ENCODE measurements around the gene PTPRU.

PTPRU gene

DNA sequence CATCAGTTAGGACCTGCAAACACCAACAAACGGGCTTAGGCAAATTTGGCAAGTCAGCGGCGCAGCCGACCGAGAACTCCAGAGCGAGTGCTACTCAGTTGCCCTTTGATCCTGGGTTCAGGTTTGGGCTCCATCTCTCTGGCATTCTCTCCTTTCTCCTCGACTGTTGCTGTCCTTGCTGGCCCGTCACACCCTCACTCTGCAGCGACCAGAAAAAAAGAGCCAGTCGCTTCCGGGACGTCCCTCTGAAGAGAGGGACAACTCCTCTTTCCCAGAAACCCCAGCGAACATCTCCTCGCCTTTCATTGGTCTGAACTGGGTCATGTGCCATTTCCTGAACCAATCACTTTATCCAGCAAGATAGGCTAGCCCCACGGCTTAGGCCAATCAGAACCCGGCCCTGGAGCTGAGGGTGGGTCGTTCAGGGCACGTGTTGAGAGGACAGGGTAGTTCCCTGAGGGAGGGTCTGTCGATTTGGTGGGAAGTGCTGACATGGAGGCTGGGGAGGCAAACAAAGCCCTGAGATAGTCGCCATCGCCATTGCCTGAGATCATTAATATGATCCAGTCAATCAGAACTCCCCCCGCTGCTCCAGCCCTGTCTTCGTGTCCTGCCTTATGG, 113.7 kb downstream of the PTPRU start:
- no peak overlapping the region for H3K9ac ChIP-seq (ENCODE audit: low read length)
- H3K36me3 ChIP-seq (ENCODE audit: control insufficient read depth, low read depth, low read length) = no peaks in the 10 kb centered on the region
- no peaks in the 10 kb centered on the region for H3K9me3 ChIP-seq (ENCODE audit: control insufficient read depth, low read depth, low read length)
- H3K27ac ChIP-seq (ENCODE audit: low read length) = no peak overlapping the region
- H3K4me3 ChIP-seq (ENCODE audit: low read length) = no peak overlapping the region
- H3K4me1 ChIP-seq (ENCODE audit: control insufficient read depth, low read depth, low read length) = no peaks in the 10 kb centered on the region
- H3K27me3 ChIP-seq (ENCODE audit: control insufficient read depth, insufficient read depth, low read length) = no peaks in the 10 kb centered on the region

GRCh38 chr1:29352719-29353420, 116.5 kb downstream of the PTPRU start:
- Histone ChIP-seq H3K9me3 (ENCODE audit: control insufficient read depth, low read depth, low read length) (no peaks in the 10 kb centered on the region), H3K36me3 (ENCODE audit: control insufficient read depth, low read depth, low read length) (no peaks in the 10 kb centered on the region), H3K9ac (ENCODE audit: low read length) (no peak overlapping the region), H3K4me1 (ENCODE audit: control insufficient read depth, low read depth, low read length) (no peaks in the 10 kb centered on the region), H3K27ac (ENCODE audit: low read length) (no peak overlapping the region), H3K4me3 (ENCODE audit: low read length) (no peak overlapping the region), H3K27me3 (ENCODE audit: control insufficient read depth, insufficient read depth, low read length) (no peaks in the 10 kb centered on the region)

- no peak overlapping the region for H3K4me3 ChIP-seq (ENCODE audit: low read length)
- no peaks in the 10 kb centered on the region for H3K4me1 ChIP-seq (ENCODE audit: control insufficient read depth, low read depth, low read length)
- H3K36me3 ChIP-seq (ENCODE audit: control insufficient read depth, low read depth, low read length) = no peaks in the 10 kb centered on the region
- no peak overlapping the region for H3K27ac ChIP-seq (ENCODE audit: low read length)
- H3K27me3 ChIP-seq (ENCODE audit: control insufficient read depth, insufficient read depth, low read length) = no peaks in the 10 kb centered on the region
- no peak overlapping the region for H3K9ac ChIP-seq (ENCODE audit: low read length)
- H3K9me3 ChIP-seq (ENCODE audit: control insufficient read depth, low read depth, low read length) = no peaks in the 10 kb centered on the region
These were observed 118.3 kb downstream of the PTPRU start for GRCh38 chr1:29354511-29355098.

DNA sequence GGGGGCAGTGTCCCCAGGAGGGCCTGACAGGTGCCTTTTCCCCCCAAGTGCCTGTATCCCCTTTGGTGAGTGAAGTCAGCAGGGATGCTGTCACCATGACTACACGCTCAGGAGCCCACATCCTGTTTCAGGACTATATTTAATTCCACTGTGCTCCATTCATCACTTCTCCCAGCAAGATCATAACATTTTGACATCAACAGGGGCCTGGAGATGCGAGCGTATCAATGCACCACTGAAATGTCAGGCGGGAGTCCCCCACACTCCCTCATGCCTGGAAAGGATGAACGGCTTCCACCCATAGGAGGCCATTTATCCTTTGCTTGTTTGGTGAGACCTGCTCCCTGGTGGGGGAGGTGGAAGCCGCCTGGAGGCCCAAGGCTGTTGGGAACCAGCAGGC, 119.1 kb downstream of the PTPRU start:
- H3K36me3 ChIP-seq (ENCODE audit: control insufficient read depth, low read depth, low read length) = no peaks in the 10 kb centered on the region
- no peaks in the 10 kb centered on the region for H3K9me3 ChIP-seq (ENCODE audit: control insufficient read depth, low read depth, low read length)

GRCh38 chr1:29356663-29357062, 120.3 kb downstream of the PTPRU start:
- Histone ChIP-seq H3K27me3 (ENCODE audit: control insufficient read depth, insufficient read depth, low read length) (no peaks in the 10 kb centered on the region), H3K9me3 (ENCODE audit: control insufficient read depth, low read depth, low read length) (no peaks in the 10 kb centered on the region), H3K27ac (ENCODE audit: low read length) (no peak overlapping the region), H3K4me3 (ENCODE audit: low read length) (no peak overlapping the region), H3K4me1 (ENCODE audit: control insufficient read depth, low read depth, low read length) (no peaks in the 10 kb centered on the region), H3K9ac (ENCODE audit: low read length) (no peak overlapping the region), H3K36me3 (ENCODE audit: control insufficient read depth, low read depth, low read length) (no peaks in the 10 kb centered on the region)

More for the DNA sequence above, 119.1 kb downstream of the PTPRU start:
- Histone ChIP-seq H3K27ac (ENCODE audit: low read length) (no peak overlapping the region), H3K9ac (ENCODE audit: low read length) (no peak overlapping the region), H3K4me1 (ENCODE audit: control insufficient read depth, low read depth, low read length) (no peaks in the 10 kb centered on the region), H3K27me3 (ENCODE audit: control insufficient read depth, insufficient read depth, low read length) (no peaks in the 10 kb centered on the region), H3K4me3 (ENCODE audit: low read length) (no peak overlapping the region)

DNA sequence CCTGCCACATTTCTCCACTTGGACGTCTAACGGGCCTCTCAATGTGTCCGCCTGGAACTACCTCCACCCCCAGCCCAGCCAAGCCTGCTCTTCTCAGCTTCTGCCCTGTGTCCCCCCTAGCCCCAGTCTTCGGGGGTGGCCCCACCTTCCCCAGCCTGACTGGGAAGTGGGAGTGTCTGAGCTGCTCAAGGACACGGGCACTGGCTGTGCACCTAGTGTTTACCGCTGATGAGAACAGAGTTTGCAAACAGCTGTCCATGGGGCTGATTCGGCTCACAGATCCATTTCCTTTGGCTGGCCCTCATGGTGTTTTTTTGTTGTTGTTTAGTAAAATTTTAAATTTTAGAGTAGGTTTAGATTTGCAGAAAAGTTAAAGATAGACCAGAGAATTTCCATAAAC, 121.1 kb downstream of the PTPRU start:
- H3K4me1 ChIP-seq (ENCODE audit: control insufficient read depth, low read depth, low read length) = no peaks in the 10 kb centered on the region
- no peaks in the 10 kb centered on the region for H3K27me3 ChIP-seq (ENCODE audit: control insufficient read depth, insufficient read depth, low read length)
- H3K27ac ChIP-seq (ENCODE audit: low read length) = no peak overlapping the region
- H3K36me3 ChIP-seq (ENCODE audit: control insufficient read depth, low read depth, low read length) = no peaks in the 10 kb centered on the region
- no peak overlapping the region for H3K9ac ChIP-seq (ENCODE audit: low read length)
- H3K9me3 ChIP-seq (ENCODE audit: control insufficient read depth, low read depth, low read length) = no peaks in the 10 kb centered on the region
- no peak overlapping the region for H3K4me3 ChIP-seq (ENCODE audit: low read length)

GRCh38 chr1:29358183-29358582, 121.9 kb downstream of the PTPRU start:
- no peaks in the 10 kb centered on the region for H3K27me3 ChIP-seq (ENCODE audit: control insufficient read depth, insufficient read depth, low read length)
- no peaks in the 10 kb centered on the region for H3K9me3 ChIP-seq (ENCODE audit: control insufficient read depth, low read depth, low read length)
- H3K4me3 ChIP-seq (ENCODE audit: low read length) = no peak overlapping the region
- no peak overlapping the region for H3K9ac ChIP-seq (ENCODE audit: low read length)
- H3K4me1 ChIP-seq (ENCODE audit: control insufficient read depth, low read depth, low read length) = no peaks in the 10 kb centered on the region
- H3K36me3 ChIP-seq (ENCODE audit: control insufficient read depth, low read depth, low read length) = no peaks in the 10 kb centered on the region
- H3K27ac ChIP-seq (ENCODE audit: low read length) = no peak overlapping the region

- H3K36me3 ChIP-seq (ENCODE audit: control insufficient read depth, low read depth, low read length) = no peaks in the 10 kb centered on the region
- no peak overlapping the region for H3K4me3 ChIP-seq (ENCODE audit: low read length)
- H3K27ac ChIP-seq (ENCODE audit: low read length) = no peak overlapping the region
- no peak overlapping the region for H3K9ac ChIP-seq (ENCODE audit: low read length)
- no peaks in the 10 kb centered on the region for H3K4me1 ChIP-seq (ENCODE audit: control insufficient read depth, low read depth, low read length)
- H3K27me3 ChIP-seq (ENCODE audit: control insufficient read depth, insufficient read depth, low read length) = no peaks in the 10 kb centered on the region
- no peaks in the 10 kb centered on the region for H3K9me3 ChIP-seq (ENCODE audit: control insufficient read depth, low read depth, low read length)
These were observed 124.4 kb downstream of the PTPRU start for GRCh38 chr1:29360768-29361167.

- no peaks in the 10 kb centered on the region for H3K27me3 ChIP-seq (ENCODE audit: control insufficient read depth, insufficient read depth, low read length)
- no peak overlapping the region for H3K27ac ChIP-seq (ENCODE audit: low read length)
- no peaks in the 10 kb centered on the region for H3K36me3 ChIP-seq (ENCODE audit: control insufficient read depth, low read depth, low read length)
- no peaks in the 10 kb centered on the region for H3K4me1 ChIP-seq (ENCODE audit: control insufficient read depth, low read depth, low read length)
- no peak overlapping the region for H3K4me3 ChIP-seq (ENCODE audit: low read length)
- no peaks in the 10 kb centered on the region for H3K9me3 ChIP-seq (ENCODE audit: control insufficient read depth, low read depth, low read length)
- H3K9ac ChIP-seq (ENCODE audit: low read length) = no peak overlapping the region
These were observed 125.4 kb downstream of the PTPRU start for GRCh38 chr1:29361686-29362085.

DNA sequence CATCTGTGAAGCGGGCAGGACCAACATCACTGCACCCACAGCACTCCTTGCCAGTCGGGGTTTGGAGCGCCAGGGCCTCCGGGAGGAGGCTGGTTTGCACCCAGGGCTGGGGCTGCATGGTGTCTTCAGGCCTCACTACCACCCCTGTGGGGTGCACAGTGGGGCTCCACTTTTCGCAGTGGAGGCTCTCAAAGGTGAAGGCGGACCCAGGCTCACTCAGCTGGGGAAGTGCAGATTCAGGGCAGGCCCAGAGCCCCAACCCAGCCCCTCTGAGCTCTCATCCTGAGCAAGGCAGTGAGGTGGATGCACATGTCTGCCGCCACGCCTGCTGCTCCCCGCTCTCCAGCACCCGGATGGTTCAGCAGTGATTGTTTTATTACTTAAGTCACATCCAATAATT, 125.8 kb downstream of the PTPRU start:
- H3K27me3 ChIP-seq (ENCODE audit: control insufficient read depth, insufficient read depth, low read length) = no peaks in the 10 kb centered on the region
- no peak overlapping the region for H3K4me3 ChIP-seq (ENCODE audit: low read length)
- no peaks in the 10 kb centered on the region for H3K36me3 ChIP-seq (ENCODE audit: control insufficient read depth, low read depth, low read length)
- no peak overlapping the region for H3K27ac ChIP-seq (ENCODE audit: low read length)
- no peaks in the 10 kb centered on the region for H3K9me3 ChIP-seq (ENCODE audit: control insufficient read depth, low read depth, low read length)
- no peaks in the 10 kb centered on the region for H3K4me1 ChIP-seq (ENCODE audit: control insufficient read depth, low read depth, low read length)
- H3K9ac ChIP-seq (ENCODE audit: low read length) = no peak overlapping the region

DNA sequence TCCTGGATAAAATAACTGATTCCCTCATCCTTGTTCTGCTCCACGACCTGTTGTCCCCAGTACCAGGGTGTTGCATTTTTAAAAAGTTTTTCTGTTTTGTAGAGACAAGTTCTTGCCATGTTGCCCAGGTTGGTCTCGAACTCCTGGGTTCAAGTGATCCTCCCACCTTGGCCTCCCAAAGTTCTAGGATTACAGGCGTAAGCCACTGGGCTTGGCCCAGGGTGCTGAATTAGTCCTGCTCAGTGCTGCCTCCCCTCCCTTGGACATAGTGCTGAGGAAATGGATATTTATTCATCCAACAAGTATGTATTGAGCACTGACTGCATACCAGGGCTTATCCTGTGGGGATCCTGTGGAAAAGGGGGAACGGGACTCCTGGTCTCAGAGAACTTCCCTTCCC, 126.4 kb downstream of the PTPRU start:
- Histone ChIP-seq H3K4me3 (ENCODE audit: low read length) (no peak overlapping the region), H3K4me1 (ENCODE audit: control insufficient read depth, low read depth, low read length) (no peaks in the 10 kb centered on the region), H3K27me3 (ENCODE audit: control insufficient read depth, insufficient read depth, low read length) (no peaks in the 10 kb centered on the region), H3K9me3 (ENCODE audit: control insufficient read depth, low read depth, low read length) (no peaks in the 10 kb centered on the region), H3K36me3 (ENCODE audit: control insufficient read depth, low read depth, low read length) (no peaks in the 10 kb centered on the region), H3K9ac (ENCODE audit: low read length) (no peak overlapping the region), H3K27ac (ENCODE audit: low read length) (no peak overlapping the region)

- Histone ChIP-seq H3K4me1 (ENCODE audit: control insufficient read depth, low read depth, low read length) (no peaks in the 10 kb centered on the region), H3K36me3 (ENCODE audit: control insufficient read depth, low read depth, low read length) (no peaks in the 10 kb centered on the region), H3K27ac (ENCODE audit: low read length) (no peak overlapping the region), H3K9me3 (ENCODE audit: control insufficient read depth, low read depth, low read length) (no peaks in the 10 kb centered on the region), H3K4me3 (ENCODE audit: low read length) (no peak overlapping the region), H3K9ac (ENCODE audit: low read length) (no peak overlapping the region), H3K27me3 (ENCODE audit: control insufficient read depth, insufficient read depth, low read length) (no peaks in the 10 kb centered on the region)
These were observed 127.2 kb downstream of the PTPRU start for GRCh38 chr1:29363536-29363935.

Data from iPS-18a (cell line).